OCI-LY7 (cell line): Measurements from ENCODE around the gene TTC9. TPM values are rescaled to one million over a fixed set of nuclear protein-coding genes. Genes with fewer than 3 reads are reported as not detected.

Source experiments
- BruUV-seq: library from RNA; stranded (reverse); fragments of 400-500 nt; replicated peaks from 2 replicates; lab custom pipeline; 2021; lab: Mats Ljungman, UMichigan
- CTCF ChIA-PET: fragments of 300-600 bp; sonication (Branson Sonifier 250); formaldehyde crosslinking; loops from one replicate; lab custom pipeline; 2022; ENCODE audit warnings: antibody characterized with exemption; ENCODE audit not compliant: unreplicated experiment; lab: Charles Lee
- POLR2A ChIA-PET: fragments of 300-600 bp; sonication (Branson Sonifier 250); formaldehyde crosslinking; loops from one replicate; lab custom pipeline; 2022; ENCODE audit warnings: antibody characterized with exemption; lab: Charles Lee
- DNase-seq: peaks from one replicate; pipeline ENCODE4 v3.0.0-alpha.2; 2015; ENCODE audit warnings: low spot score
- H2AFZ ChIP-seq: fragments of 200-600 bp; sonication (generic), shearing (Covaris generic); 2 replicates; pipeline ENCODE4 v1.6.1; 2014; ENCODE audit warnings: mild to moderate bottlenecking, antibody characterized with exemption, low read length, moderate library complexity
- H3K27ac ChIP-seq: fragments of 200-600 bp; sonication (generic); 2 replicates; pipeline ENCODE4 v1.5.1; 2014; ENCODE audit warnings: mixed run types, low read depth, mild to moderate bottlenecking, moderate library complexity, low read length, inconsistent platforms; ENCODE audit not compliant: poor library complexity, severe bottlenecking
- H3K36me3 ChIP-seq: fragments of 200-600 bp; sonication (generic); 2 replicates; pipeline ENCODE4 v1.6.1; 2014; ENCODE audit warnings: mild to moderate bottlenecking, antibody characterized with exemption, low read length, moderate library complexity, mixed read lengths; ENCODE audit not compliant: insufficient read depth
- H3K4me1 ChIP-seq: fragments of 200-600 bp; sonication (generic); 2 replicates; pipeline ENCODE4 v1.5.1; 2014; ENCODE audit warnings: mild to moderate bottlenecking, low read length; ENCODE audit not compliant: insufficient read depth, poor library complexity, severe bottlenecking
- H3K4me2 ChIP-seq: fragments of 200-600 bp; sonication (generic); 2 replicates; pipeline ENCODE4 v1.6.1; 2014; ENCODE audit warnings: mild to moderate bottlenecking, low read length
- H3K4me3 ChIP-seq: fragments of 200-600 bp; sonication (generic); 2 replicates; pipeline ENCODE4 v1.5.1; 2014; ENCODE audit warnings: mild to moderate bottlenecking, low read depth, low read length; ENCODE audit not compliant: poor library complexity, severe bottlenecking
- H3K79me2 ChIP-seq: fragments of 200-600 bp; sonication (generic); 2 replicates; pipeline ENCODE4 v1.6.1; 2016; ENCODE audit warnings: low read depth, mild to moderate bottlenecking, low read length, moderate library complexity, mixed read lengths; ENCODE audit not compliant: insufficient read depth
- H3K9me2 ChIP-seq: fragments of 200-600 bp; sonication (generic); 2 replicates; pipeline ENCODE4 v1.6.1; 2016; ENCODE audit warnings: mild to moderate bottlenecking, low read length, mixed read lengths; ENCODE audit not compliant: insufficient read depth
- H3K9me3 ChIP-seq: fragments of 200-600 bp; sonication (generic); 2 replicates; pipeline ENCODE4 v1.6.1; 2014; ENCODE audit warnings: mild to moderate bottlenecking, mixed run types, low read length, mixed read lengths
- H4K20me1 ChIP-seq: fragments of 200-600 bp; sonication (generic); 2 replicates; pipeline ENCODE4 v1.6.1; 2014; ENCODE audit warnings: mild to moderate bottlenecking, antibody characterized with exemption, low read length, moderate library complexity, mixed read lengths; ENCODE audit not compliant: insufficient read depth
- EZH2phosphoT487 ChIP-seq: fragments of 200-600 bp; sonication (generic); IDR thresholded peaks from 2 replicates; pipeline ENCODE4 v1.6.1; 2018; ENCODE audit warnings: low read depth, borderline replicate concordance, mild to moderate bottlenecking, mixed run types, antibody characterized with exemption, low read length, moderate library complexity, mixed read lengths
- intact Hi-C: fragments of 100-400 bp; cut with micrococcal nuclease; formaldehyde crosslinking; loops from one replicate; pipeline ENCODE4 v1.10.0; 2022; ENCODE audit not compliant: unreplicated experiment
- total RNA-seq, 2 experiments: library from RNA; depleted of rRNA in 1 of 2; stranded (reverse); fragments of >200 nt in 1 of 2; shearing (Covaris generic) in 1 of 2; gene quantifications; 2 replicates each; pipeline ENCODE4 v1.2.3, GENCODE V29; 2014 to 2022
- TF ChIP-seq, protein P1 (sequence below): fragments of 200-600 bp; sonication (generic); conservative IDR thresholded peaks from 2 replicates; pipeline ENCODE4 v1.5.1; 2014; ENCODE audit warnings: mild to moderate bottlenecking, antibody characterized with exemption, low read length, moderate library complexity, mixed read lengths

The TTC9 gene
- total RNA-seq, 2 experiments from 2014 or later, result 11.0 to 13.0 TPM

DNA sequence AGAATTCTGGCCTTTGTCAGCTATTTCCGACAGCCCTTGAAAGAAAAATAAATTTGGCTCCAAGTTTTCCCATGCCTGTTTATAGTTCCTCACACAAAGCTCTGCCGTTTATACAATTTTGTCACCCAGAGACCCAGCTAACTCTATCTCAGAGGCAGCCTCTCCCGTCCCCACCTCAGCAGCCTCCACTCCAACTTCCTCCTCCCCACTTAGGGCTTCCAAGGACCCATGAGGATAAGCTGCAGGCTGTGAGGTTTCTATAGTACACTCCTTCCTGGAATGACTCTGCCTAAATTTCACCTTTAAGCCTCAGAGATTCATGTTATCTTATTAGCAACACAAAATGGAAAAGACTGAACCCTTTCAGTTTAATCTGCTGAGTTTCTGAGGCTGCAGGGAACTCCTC is 71.8 kb downstream of the TTC9 start:
- BruUV-seq, result no TSS peak
- no peak overlapping the region for H3K27ac ChIP-seq

DNA sequence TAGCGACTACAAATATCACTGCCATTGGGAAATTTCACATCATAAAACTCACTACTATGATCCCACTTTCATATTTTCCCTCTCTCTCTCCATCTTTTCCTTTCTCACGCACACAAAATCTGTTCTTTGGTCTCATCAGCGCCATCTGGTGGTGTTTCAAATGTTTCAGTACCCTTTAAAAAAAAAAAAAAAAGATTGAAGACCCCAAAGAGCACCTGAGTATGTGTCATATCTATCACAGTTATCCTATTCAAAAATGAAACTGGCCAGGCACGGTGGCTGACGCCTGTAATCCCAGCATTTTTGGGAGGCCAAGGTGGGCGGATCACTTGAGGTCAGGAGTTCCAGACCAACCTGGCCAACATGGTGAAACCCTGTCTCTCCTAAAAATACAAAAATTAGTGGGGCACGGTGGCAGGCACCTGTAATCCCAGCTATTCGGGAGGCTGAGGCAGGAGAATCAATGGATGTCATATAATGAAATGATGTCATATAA is 72.4 kb downstream of the TTC9 start:
- BruUV-seq, result no TSS peak
- no peaks in the 10 kb centered on the region for H4K20me1 ChIP-seq
- no peaks in the 10 kb centered on the region for H3K79me2 ChIP-seq
- H3K4me2 ChIP-seq, result peak overlapping the region; percentile 32
- H3K27ac ChIP-seq, result no peak overlapping the region
- TF ChIP-seq, protein P1, sequence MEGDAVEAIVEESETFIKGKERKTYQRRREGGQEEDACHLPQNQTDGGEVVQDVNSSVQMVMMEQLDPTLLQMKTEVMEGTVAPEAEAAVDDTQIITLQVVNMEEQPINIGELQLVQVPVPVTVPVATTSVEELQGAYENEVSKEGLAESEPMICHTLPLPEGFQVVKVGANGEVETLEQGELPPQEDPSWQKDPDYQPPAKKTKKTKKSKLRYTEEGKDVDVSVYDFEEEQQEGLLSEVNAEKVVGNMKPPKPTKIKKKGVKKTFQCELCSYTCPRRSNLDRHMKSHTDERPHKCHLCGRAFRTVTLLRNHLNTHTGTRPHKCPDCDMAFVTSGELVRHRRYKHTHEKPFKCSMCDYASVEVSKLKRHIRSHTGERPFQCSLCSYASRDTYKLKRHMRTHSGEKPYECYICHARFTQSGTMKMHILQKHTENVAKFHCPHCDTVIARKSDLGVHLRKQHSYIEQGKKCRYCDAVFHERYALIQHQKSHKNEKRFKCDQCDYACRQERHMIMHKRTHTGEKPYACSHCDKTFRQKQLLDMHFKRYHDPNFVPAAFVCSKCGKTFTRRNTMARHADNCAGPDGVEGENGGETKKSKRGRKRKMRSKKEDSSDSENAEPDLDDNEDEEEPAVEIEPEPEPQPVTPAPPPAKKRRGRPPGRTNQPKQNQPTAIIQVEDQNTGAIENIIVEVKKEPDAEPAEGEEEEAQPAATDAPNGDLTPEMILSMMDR, result peak; percentile 90
- TF ChIP-seq EZH2phosphoT487, result no peak
- H2AFZ ChIP-seq, result peak overlapping the region; percentile 81
- ChIA-PET POLR2A (interaction anchor here (1.1 to 2.3 kb wide), 4 partner anchors 45 to 112 kb away, joined by 3 to 8 read pairs (median 4); no protein-coding TSS in a partner anchor), CTCF (interaction anchor here (0.7 to 2.0 kb wide), 3 partner anchors 54 to 104 kb away, joined by 3 to 5 read pairs (median 3); no protein-coding TSS in a partner anchor)
- no peaks in the 10 kb centered on the region for H3K36me3 ChIP-seq
- no peak overlapping the region for H3K4me3 ChIP-seq
- intact Hi-C loops, result loop anchor here (1.0 to 5.0 kb wide), 4 partner anchors 47 to 112 kb away; partner anchors contain the start of gene MED6
- H3K9me2 ChIP-seq, result no peaks in the 10 kb centered on the region
- peak; percentile 79 for DNase-seq
- H3K9me3 ChIP-seq, result no peaks in the 10 kb centered on the region
- peaks cover 14% of the 10 kb centered on the region for H3K4me1 ChIP-seq

More for the DNA sequence above, 71.8 kb downstream of the TTC9 start:
- H4K20me1 ChIP-seq, result no peaks in the 10 kb centered on the region
- POLR2A ChIA-PET, result interaction anchor here (0.8 to 2.3 kb wide), 5 partner anchors 11 to 111 kb away, joined by 3 to 8 read pairs (median 4); no protein-coding TSS in a partner anchor
- H3K4me1 ChIP-seq, result peaks cover 14% of the 10 kb centered on the region
- no peaks in the 10 kb centered on the region for H3K79me2 ChIP-seq
- peak overlapping the region; percentile 32; the same call in 1 of the 2 replicates for H3K4me2 ChIP-seq
- H3K4me3 ChIP-seq, result no peak overlapping the region
- H3K36me3 ChIP-seq, result no peaks in the 10 kb centered on the region
- intact Hi-C loops, result loop anchor here (2.0 to 5.0 kb wide), 3 partner anchors 46 to 111 kb away; partner anchors contain the start of gene MED6
- CTCF ChIA-PET, result interaction anchor here (0.7 to 2.0 kb wide), 3 partner anchors 53 to 104 kb away, joined by 3 to 5 read pairs (median 3); no protein-coding TSS in a partner anchor
- no peaks in the 10 kb centered on the region for H3K9me3 ChIP-seq
- TF ChIP-seq EZH2phosphoT487, result no peak
- TF ChIP-seq, protein P1, result no peak
- no peaks in the 10 kb centered on the region for H3K9me2 ChIP-seq
- no peak for DNase-seq
- H2AFZ ChIP-seq, result peak overlapping the region; percentile 81

DNA sequence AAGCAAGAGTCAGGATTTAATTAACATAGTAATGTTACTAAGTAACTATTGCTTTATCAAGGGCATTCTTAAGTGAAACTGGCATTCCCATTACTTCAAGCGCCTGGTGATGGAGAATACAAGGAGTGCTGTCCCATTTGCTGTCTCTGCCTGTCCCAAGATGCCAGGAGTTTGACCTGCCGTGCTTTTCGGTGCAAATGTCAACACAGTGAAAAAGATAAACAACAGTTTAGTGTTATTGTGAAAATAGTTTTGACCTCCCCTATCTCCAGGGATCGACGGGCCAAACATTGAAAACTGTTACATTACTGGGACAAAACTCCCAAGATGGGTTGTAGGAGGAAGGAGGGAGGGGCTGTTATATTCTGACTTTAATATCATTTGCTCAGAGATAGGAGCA is 74.8 kb downstream of the TTC9 start:
- no peaks in the 10 kb centered on the region for H4K20me1 ChIP-seq
- H3K4me1 ChIP-seq, result peaks cover 7% of the 10 kb centered on the region
- no peak overlapping the region for H3K4me3 ChIP-seq
- BruUV-seq, result no TSS peak
- no peaks in the 10 kb centered on the region for H3K36me3 ChIP-seq
- H3K79me2 ChIP-seq, result no peaks in the 10 kb centered on the region
- H3K27ac ChIP-seq, result no peak overlapping the region
- TF ChIP-seq, protein P1, result no peak
- no peak for TF ChIP-seq EZH2phosphoT487
- ChIA-PET POLR2A (interaction anchor here (0.7 kb wide), 1 partner anchor 1606 kb away, joined by 6 read pairs; no protein-coding TSS in a partner anchor), CTCF (no interaction called here)
- no peak overlapping the region for H2AFZ ChIP-seq
- H3K9me3 ChIP-seq, result no peaks in the 10 kb centered on the region
- no peak overlapping the region for H3K4me2 ChIP-seq
- intact Hi-C loops, result no loop called here
- no peak for DNase-seq
- H3K9me2 ChIP-seq, result no peaks in the 10 kb centered on the region
